Measurements from ENCODE around the gene SF3B2.

GRCh38 chr11:66062408-66062807 lies 10.2 kb downstream of the SF3B2 start:
- TF ChIP-seq, protein P1, sequence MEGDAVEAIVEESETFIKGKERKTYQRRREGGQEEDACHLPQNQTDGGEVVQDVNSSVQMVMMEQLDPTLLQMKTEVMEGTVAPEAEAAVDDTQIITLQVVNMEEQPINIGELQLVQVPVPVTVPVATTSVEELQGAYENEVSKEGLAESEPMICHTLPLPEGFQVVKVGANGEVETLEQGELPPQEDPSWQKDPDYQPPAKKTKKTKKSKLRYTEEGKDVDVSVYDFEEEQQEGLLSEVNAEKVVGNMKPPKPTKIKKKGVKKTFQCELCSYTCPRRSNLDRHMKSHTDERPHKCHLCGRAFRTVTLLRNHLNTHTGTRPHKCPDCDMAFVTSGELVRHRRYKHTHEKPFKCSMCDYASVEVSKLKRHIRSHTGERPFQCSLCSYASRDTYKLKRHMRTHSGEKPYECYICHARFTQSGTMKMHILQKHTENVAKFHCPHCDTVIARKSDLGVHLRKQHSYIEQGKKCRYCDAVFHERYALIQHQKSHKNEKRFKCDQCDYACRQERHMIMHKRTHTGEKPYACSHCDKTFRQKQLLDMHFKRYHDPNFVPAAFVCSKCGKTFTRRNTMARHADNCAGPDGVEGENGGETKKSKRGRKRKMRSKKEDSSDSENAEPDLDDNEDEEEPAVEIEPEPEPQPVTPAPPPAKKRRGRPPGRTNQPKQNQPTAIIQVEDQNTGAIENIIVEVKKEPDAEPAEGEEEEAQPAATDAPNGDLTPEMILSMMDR (IDR thresholded peaks at IDR 0.05): no peak
- TF ChIP-seq, protein P2, sequence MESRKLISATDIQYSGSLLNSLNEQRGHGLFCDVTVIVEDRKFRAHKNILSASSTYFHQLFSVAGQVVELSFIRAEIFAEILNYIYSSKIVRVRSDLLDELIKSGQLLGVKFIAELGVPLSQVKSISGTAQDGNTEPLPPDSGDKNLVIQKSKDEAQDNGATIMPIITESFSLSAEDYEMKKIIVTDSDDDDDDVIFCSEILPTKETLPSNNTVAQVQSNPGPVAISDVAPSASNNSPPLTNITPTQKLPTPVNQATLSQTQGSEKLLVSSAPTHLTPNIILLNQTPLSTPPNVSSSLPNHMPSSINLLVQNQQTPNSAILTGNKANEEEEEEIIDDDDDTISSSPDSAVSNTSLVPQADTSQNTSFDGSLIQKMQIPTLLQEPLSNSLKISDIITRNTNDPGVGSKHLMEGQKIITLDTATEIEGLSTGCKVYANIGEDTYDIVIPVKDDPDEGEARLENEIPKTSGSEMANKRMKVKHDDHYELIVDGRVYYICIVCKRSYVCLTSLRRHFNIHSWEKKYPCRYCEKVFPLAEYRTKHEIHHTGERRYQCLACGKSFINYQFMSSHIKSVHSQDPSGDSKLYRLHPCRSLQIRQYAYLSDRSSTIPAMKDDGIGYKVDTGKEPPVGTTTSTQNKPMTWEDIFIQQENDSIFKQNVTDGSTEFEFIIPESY (IDR thresholded peaks at IDR 0.05; ENCODE audit: borderline replicate concordance, low read depth): no peak
- TF ChIP-seq MXI1 (IDR thresholded peaks at IDR 0.05; ENCODE audit: low read depth, low read length) (no peak), YY1 (IDR thresholded peaks at IDR 0.05; ENCODE audit: low read depth) (no peak), TAF1 (IDR thresholded peaks at IDR 0.05; ENCODE audit: borderline replicate concordance, low read depth, low read length) (no peak), EZH2phosphoT487 (IDR thresholded peaks at IDR 0.05; ENCODE audit: borderline replicate concordance, low read depth) (no peak), USF2 (IDR thresholded peaks at IDR 0.05; ENCODE audit: borderline replicate concordance, low read depth, low read length) (no peak), JUND (IDR thresholded peaks at IDR 0.05) (no peak)

All from SK-N-SH (cell line).